MM.1S (cell line): ENCODE results near the gene DCTN4.

Experiments used
- CTCF ChIP-seq: fragments of 300-600 bp; sonication (generic); IDR thresholded peaks from 2 replicates; pipeline ENCODE4 v1.5.1; 2016; ENCODE audit warnings: antibody characterized with exemption, low read length, mixed read lengths
- EZH2phosphoT487 ChIP-seq: fragments of 300-600 bp; sonication (generic); IDR thresholded peaks from 2 replicates; pipeline ENCODE4 v1.6.1; 2018; ENCODE audit warnings: antibody characterized with exemption, low read length

GRCh38 chr5:150789943-150790611, 31.3 kb upstream of the DCTN4 start:
- TF ChIP-seq CTCF (no peak), EZH2phosphoT487 (no peak)
